HG03045 (cell line): ENCODE measurements around the gene SLC7A11.
"Not testable (repeated sequence)": the region's sequence is repeated elsewhere in the genome, so short reads cannot be mapped to it uniquely, and the experiment has no call there.

Experiments
- ATAC-seq: cut with Tn5 transposase; IDR thresholded peaks from one replicate; pipeline ENCODE4 v1.9.1; 2021; ENCODE audit warnings: mild to moderate bottlenecking, moderate library complexity; ENCODE audit not compliant: unreplicated experiment

SLC7A11 gene

GRCh38 chr4:138247643-138248042, 5.5 kb upstream of the SLC7A11 start:
- ATAC-seq = no peak

DNA sequence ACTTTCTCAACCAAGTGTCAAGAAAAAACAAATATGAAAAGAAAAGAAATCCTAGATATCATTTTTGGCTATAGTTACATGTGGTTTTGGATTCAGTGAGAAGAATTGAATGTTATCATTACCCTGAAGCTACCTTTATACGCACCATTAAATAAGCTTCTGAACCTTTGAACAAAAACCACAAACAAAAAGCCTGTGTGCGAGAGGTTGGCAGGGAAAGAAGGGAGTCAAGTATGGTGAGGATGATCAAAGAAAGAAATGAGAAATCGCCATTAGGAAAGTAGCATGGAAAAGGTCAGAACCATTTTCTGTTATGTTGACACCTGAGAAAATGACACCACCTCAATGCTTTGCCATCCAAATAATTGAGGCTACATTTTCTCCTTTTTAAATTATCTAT, 1.2 kb upstream of the SLC7A11 start:
- no peak for ATAC-seq

GRCh38 chr4:138242834-138243156, 646 bp upstream of the SLC7A11 start:
- ATAC-seq = no peak

DNA sequence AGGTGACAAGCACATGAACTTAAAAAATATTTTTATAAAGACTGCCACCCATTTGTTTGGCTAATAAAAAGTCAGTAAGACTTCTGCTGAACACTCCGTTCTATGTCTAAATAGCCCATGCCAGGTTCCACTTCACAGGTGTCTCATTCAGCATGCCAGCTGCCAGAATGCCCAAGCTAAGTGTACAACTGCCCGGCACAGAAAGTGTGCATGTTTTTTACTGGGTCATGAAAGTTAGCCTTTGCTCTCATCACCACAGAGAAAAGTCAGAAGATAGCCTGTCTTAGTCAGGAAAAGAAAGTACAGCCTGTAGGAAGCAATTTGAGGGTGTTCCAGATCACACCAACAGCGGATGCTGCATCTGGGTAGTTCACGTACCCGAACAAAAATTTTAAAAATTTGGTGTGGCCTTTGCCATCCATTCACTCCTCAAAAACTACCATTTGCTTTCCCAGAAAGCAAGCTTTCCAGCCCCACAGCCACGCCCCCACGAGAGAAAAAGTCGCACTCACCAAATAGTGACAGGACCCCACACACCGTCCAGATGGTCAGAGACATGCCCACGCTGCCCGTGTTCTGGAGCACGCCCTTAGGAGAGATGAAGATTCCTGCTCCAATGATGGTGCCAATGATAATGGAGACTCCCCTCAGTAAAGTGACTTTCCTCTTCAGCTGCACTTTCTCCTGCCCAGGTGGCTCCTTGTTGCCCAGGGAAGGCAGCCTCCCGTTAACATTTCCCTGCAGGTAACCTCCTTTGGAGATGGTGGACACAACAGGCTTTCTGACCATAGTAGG, 671 bp downstream of the SLC7A11 start:
- peak; percentile 10 for ATAC-seq

- ATAC-seq = no peak
Observed at GRCh38 chr4:138239491-138239890, 2.7 kb downstream of the SLC7A11 start.

DNA sequence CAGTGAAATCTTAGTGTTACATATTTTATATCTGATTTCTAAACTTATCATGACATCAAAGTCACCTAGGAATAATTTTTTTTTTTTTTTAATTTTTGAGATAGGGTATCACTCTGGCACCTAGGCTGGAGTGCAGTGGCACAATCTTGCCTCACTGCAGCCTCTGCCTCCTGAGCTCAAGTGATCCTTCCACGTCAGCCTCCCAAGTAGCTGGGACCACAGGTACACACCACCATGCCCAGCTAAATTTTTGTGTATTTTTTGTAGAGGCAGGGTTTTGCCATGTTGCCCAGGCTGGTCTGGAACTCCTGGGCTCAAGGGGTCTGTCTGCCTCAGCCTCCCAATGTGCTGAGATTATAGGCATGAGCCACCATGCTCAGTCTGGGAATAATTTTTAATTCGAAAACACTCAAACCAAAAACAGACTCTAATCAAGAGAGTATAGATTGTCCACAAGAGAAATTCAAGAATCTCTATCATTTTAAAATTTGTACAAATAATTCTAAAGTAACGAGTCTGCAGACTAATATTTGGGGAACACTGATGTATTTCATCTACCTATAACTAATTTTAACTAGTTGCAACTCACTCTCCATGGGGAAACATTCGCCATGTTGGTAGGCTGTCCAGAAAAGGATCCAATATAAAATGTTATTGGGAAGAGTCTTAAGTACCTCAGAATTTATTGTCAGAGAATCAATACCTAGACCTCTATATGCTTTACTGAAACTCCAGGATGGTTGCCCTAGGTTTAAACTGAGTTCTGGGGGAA, 3.4 kb downstream of the SLC7A11 start:
- no peak for ATAC-seq

- ATAC-seq = not testable (repeated sequence)
Observed at GRCh38 chr4:138237132-138237531, 5.0 kb downstream of the SLC7A11 start.

- ATAC-seq = no peak
Observed at GRCh38 chr4:138236037-138236436, 6.1 kb downstream of the SLC7A11 start.

GRCh38 chr4:138235419-138235952, 6.7 kb downstream of the SLC7A11 start:
- peak; percentile 40 for ATAC-seq

DNA sequence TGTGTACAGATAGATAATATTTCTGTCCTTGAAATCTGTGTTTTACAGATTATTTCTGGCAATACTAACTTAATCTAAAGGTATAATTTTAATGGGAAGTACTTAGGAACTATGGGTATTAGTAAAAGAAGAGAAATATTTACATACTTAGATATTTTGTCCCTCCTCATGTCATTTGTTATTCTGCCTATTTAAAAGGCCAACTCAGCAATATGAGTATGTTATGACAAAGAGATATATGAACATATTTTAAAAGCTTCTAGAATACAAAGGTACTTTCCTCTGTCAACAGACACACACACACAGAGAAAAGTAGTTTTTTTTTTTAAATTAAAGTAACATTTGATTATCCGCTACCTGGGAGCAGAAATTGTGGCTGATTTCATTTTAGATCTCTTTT, 7.9 kb downstream of the SLC7A11 start:
- ATAC-seq = no peak

GRCh38 chr4:138233313-138234034, 8.7 kb downstream of the SLC7A11 start:
- no peak for ATAC-seq

GRCh38 chr4:138232364-138232763, 9.8 kb downstream of the SLC7A11 start:
- no peak for ATAC-seq

- ATAC-seq = no peak
Observed at GRCh38 chr4:138230048-138230447, 12.1 kb downstream of the SLC7A11 start.

GRCh38 chr4:138229160-138229559, 13.0 kb downstream of the SLC7A11 start:
- ATAC-seq = no peak

DNA sequence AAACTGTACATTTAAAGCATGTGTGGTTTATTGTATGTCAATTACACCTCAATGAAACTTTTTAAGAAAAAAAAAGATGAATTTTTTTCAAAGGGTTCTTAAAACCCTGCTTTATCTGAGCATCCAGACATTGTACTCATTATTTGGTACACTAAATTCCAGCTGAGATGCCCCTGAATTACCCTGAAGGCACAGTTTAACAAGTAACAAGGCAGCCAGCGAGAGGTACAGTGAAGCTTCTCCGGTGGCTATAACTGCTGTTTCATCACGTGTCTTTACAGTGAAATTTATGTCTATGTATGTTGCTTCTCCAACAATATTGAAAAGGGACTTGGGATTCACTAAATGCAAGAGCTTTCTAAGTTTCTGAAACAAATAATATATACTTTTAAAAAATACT, 15.8 kb downstream of the SLC7A11 start:
- ATAC-seq = no peak

GRCh38 chr4:138225477-138225876, 16.7 kb downstream of the SLC7A11 start:
- ATAC-seq = no peak

- no peak for ATAC-seq
Observed at GRCh38 chr4:138224614-138225013, 17.5 kb downstream of the SLC7A11 start.

DNA sequence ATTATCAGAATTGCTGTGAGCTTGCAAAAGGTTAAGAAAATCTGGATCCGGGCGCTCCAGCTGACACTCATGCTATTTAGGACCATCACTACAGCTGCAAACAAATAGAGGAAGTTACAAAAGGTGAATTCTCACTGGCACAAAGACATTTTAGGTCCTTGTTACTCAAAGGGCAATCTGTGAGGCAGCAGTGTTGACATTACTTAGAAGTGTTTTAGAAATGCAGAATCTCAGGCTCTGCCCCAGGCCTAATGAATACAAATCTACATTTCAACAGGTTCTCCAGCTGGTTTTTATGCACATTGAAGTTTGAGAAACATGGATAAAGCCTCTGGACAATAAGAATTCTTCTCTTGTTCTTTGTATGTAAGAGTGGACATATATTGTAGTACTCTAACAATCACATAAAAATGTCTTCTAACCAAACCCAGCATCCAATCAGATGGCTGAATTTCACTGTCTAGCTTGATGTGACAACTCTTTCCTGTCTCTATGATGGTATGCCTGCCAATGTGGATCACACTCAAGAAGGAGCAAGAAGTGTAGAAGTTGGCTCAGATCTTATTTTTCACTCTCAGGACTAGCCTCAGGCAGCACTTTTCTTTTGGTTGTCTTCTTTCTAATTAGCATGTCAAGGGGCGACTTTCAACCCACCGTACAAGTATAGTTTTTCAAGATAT, 18.8 kb downstream of the SLC7A11 start:
- ATAC-seq = no peak

DNA sequence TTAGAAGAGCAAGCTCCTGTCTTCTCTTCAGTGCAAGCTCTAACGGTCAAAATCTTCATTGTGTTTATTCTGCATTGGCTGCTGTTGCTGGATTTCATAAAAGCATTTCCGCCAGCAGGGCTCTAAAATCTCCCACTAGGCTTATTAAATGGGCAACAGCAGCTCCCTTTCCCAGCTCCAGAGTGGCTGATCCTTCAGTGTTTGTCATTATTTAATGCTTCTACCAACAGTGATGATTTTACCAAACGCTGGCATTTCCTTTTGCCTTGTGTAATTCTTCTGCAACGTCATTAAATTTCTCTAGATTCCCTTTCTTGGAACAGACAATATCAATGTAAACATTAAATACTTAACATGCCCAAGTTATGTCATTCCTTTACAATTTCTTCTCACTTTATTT, 20.1 kb downstream of the SLC7A11 start:
- ATAC-seq = no peak

DNA sequence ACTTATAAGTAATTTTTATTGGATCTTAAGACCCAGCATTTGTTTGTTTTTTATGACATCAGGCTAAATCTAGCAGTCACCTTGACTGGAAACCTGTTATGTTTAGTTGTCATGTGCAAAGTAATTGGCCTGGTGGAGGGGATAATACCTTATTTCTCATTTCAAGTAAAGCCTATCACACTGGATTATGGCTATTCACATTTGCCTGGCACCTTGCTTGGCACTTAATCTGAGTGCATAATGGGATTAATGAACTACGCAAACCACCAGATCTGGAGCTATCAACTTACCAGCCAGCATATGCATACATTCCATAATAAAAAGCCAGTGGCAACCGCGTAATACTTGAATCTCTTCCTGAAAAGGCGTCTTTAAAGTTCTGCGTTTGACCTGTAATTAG, 23.2 kb downstream of the SLC7A11 start:
- ATAC-seq = no peak

GRCh38 chr4:138217567-138217966, 24.6 kb downstream of the SLC7A11 start:
- no peak for ATAC-seq
